ENCODE data around the gene JAK3. TPM values are rescaled to one million over a fixed set of nuclear protein-coding genes. Genes with fewer than 3 reads are reported as not detected.

Gene JAK3
- total RNA-seq, 2 donors from 2014 or later: 2.0 to 3.1 TPM

- ATAC-seq (no peak), DNase-seq (no peak)
- H3K9me3 ChIP-seq: no peaks in the 10 kb centered on the region
- intact Hi-C loops (cut with DNase I): no loop called here
- peaks cover 0 to 8% of the 10 kb centered on the region in 2 donors for H3K27me3 ChIP-seq
- peaks cover 16% of the 10 kb centered on the region for H3K4me1 ChIP-seq
- TF ChIP-seq POLR2A (IDR thresholded peaks at IDR 0.05) (no peak), CTCF (IDR thresholded peaks at IDR 0.05) (no peak)
- no peak overlapping the region for H3K27ac ChIP-seq
- no peak overlapping the region for H3K4me3 ChIP-seq
- WGBS, 2 donors: 66 to 72% methylated on average over 6 to 26 of the region's 27 CpGs
- H3K36me3 ChIP-seq (replicated peaks in 1 of 2; ENCODE audit: insufficient read depth in 1 of 2, low read depth in 2 of 2): no peaks in the 10 kb centered on the region
Observed at GRCh38 chr19:17834350-17835181, 13.2 kb downstream of the JAK3 start.

DNA sequence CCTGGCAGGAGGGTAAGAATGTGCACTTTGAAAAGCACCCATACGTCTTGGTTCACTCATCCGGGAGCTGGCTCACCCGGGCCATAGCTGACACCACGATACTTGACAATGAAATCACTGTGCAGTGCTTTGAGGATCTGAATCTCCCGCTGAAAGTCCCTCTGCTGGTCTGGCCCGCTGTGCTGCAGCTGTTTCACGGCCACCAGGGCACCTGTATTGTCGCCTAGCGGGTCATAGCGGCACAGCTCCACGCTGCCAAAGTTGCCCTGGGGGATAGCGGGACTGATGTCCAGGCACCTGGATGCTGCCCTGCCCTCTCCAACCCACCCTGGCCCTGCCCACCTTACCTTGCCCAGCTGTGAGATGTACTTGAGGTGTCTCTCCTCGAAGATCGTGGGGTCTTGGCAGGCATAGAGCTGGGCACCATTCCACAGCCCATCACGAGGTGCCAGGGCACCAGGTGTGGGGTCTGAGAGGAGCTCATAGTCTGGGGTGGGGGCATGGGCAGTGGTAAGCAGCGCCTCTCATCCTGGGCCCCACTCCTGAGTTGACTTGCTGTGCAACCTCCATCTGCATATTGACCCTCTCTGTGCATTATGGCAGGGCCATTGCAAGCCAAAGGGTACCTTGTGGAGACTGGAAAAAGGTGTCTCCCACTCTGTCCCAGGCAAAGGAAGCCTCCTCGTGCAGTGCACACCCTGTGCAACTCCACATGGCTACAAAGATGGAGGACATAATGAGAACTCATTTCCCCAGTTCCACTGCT, 15.2 kb downstream of the JAK3 start:
- no peak overlapping the region for H3K27ac ChIP-seq
- 83 to 84% methylated on average over 8 to 16 of the region's 17 CpGs for WGBS, 2 donors
- no peak overlapping the region for H3K4me3 ChIP-seq
- no peaks in the 10 kb centered on the region for H3K36me3 ChIP-seq (replicated peaks in 1 of 2; ENCODE audit: insufficient read depth in 1 of 2, low read depth in 2 of 2)
- peaks cover 0 to 8% of the 10 kb centered on the region in 2 donors for H3K27me3 ChIP-seq
- no peaks in the 10 kb centered on the region for H3K9me3 ChIP-seq
- DNase-seq (no peak), ATAC-seq (no peak)
- TF ChIP-seq CTCF (IDR thresholded peaks at IDR 0.05): no peak
- no peak for TF ChIP-seq POLR2A (IDR thresholded peaks at IDR 0.05)
- peaks cover 16% of the 10 kb centered on the region for H3K4me1 ChIP-seq
- intact Hi-C loops (cut with DNase I): no loop called here

DNA sequence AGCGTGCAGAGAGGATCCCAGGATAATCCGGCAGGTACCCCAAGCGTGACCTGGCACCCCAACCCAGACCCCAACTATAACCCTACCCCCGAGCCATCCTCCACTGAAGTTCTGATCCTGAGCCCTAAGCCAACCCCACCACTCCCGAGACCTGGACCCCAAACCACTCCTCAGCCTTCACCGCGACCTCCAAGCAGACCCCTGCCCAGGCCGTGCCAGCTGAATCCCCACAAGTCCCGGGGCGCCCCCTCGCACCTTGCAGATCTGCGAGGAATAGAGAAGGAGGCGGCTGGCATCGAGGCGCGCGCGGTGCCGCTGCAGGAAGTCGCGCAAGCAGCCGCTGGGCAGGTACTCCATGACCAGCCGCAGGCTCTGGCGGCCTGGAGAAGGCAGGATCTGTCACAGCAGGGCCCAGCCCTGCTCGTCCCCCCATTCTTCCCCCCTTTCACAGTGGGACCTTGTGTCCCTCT, 16.3 kb downstream of the JAK3 start:
- no peak for ATAC-seq
- H3K36me3 ChIP-seq (replicated peaks in 1 of 2; ENCODE audit: insufficient read depth in 1 of 2, low read depth in 2 of 2): no peaks in the 10 kb centered on the region
- DNase-seq: no peak
- 31 to 34% methylated on average over 5 to 25 of the region's 25 CpGs for WGBS, 2 donors
- intact Hi-C loops (cut with DNase I): no loop called here
- H3K27me3 ChIP-seq: peaks cover 0 to 8% of the 10 kb centered on the region in 2 donors
- peaks cover 16% of the 10 kb centered on the region for H3K4me1 ChIP-seq
- H3K9me3 ChIP-seq: no peaks in the 10 kb centered on the region
- H3K27ac ChIP-seq: no peak overlapping the region
- TF ChIP-seq CTCF (IDR thresholded peaks at IDR 0.05): no peak
- no peak for TF ChIP-seq POLR2A (IDR thresholded peaks at IDR 0.05)
- H3K4me3 ChIP-seq: no peak overlapping the region

GRCh38 chr19:17830567-17831418, 17.0 kb downstream of the JAK3 start:
- ATAC-seq: peak; percentile 70
- Histone ChIP-seq H3K4me1 (peaks cover 16% of the 10 kb centered on the region), H3K4me3 (no peak overlapping the region), H3K36me3 (replicated peaks in 1 of 2; ENCODE audit: insufficient read depth in 1 of 2, low read depth in 2 of 2) (no peaks in the 10 kb centered on the region), H3K27me3 (peaks cover 0 to 8% of the 10 kb centered on the region in 2 donors), H3K27ac (no peak overlapping the region), H3K9me3 (no peaks in the 10 kb centered on the region)
- WGBS, 2 donors: 4 to 16% methylated on average over 25 to 42 of the region's 50 CpGs
- intact Hi-C loops (cut with DNase I): no loop called here
- TF ChIP-seq POLR2A (IDR thresholded peaks at IDR 0.05): no peak
- no peak for TF ChIP-seq CTCF (IDR thresholded peaks at IDR 0.05)
- peak; percentile 68 to 88 (median 79) for DNase-seq

Measured in body of pancreas (tissue), 4 donors.